HEK293T (cell line): Measurements from ENCODE around the gene CIPC.

ENCODE experiments used
- CTCF ChIA-PET: fragments of 350-600 bp; formaldehyde crosslinking; extraction: SDS; loops from one replicate; lab custom pipeline; 2021; ENCODE audit warnings: antibody characterized with exemption, inconsistent platforms; lab: Yijun Ruan, JAX
- POLR2A ChIA-PET: fragments of 350-600 bp; formaldehyde crosslinking; extraction: SDS; loops from one replicate; lab custom pipeline; 2020; ENCODE audit warnings: antibody characterized with exemption, inconsistent platforms; lab: Yijun Ruan, JAX
- DNase-seq: peaks from one replicate; pipeline ENCODE4 v3.0.0; 2012; ENCODE audit warnings: mixed read lengths; ENCODE audit errors: extremely low spot score
- ARNT ChIP-seq: fragments of 450-650 bp; IDR thresholded peaks from 2 replicates; pipeline ENCODE4 v1.6.1; 2017; ENCODE audit warnings: mild to moderate bottlenecking
- BHLHE40 ChIP-seq: fragments of 450-650 bp; IDR thresholded peaks from 2 replicates; pipeline ENCODE4 v1.6.1; 2016; ENCODE audit warnings: mild to moderate bottlenecking, moderate library complexity, borderline replicate concordance
- CTBP1 ChIP-seq: fragments of 450-650 bp; IDR thresholded peaks from 2 replicates; pipeline ENCODE4 v1.6.1; 2016; ENCODE audit warnings: borderline replicate concordance
- ELF4 ChIP-seq: fragments of 450-650 bp; IDR thresholded peaks from 2 replicates; pipeline ENCODE4 v1.6.1; 2017; ENCODE audit warnings: antibody characterized with exemption
- FOXA1 ChIP-seq: fragments of 450-650 bp; IDR thresholded peaks from 2 replicates; pipeline ENCODE4 v1.6.1; 2016; ENCODE audit warnings: mild to moderate bottlenecking
- FOXK2 ChIP-seq: fragments of 450-650 bp; IDR thresholded peaks from 2 replicates; pipeline ENCODE4 v1.6.1; 2016; ENCODE audit warnings: mild to moderate bottlenecking
- FOXM1 ChIP-seq: fragments of 450-650 bp; IDR thresholded peaks from 2 replicates; pipeline ENCODE4 v1.6.1; 2017; ENCODE audit warnings: mild to moderate bottlenecking, borderline replicate concordance
- HDGF ChIP-seq: fragments of 450-650 bp; IDR thresholded peaks from 2 replicates; pipeline ENCODE4 v1.6.1; 2017; ENCODE audit warnings: antibody characterized with exemption, borderline replicate concordance
- L3MBTL2 ChIP-seq: fragments of 450-650 bp; conservative IDR thresholded peaks from 2 replicates; pipeline ENCODE4 v1.6.1; 2016; ENCODE audit warnings: mild to moderate bottlenecking
- LEF1 ChIP-seq: fragments of 450-650 bp; IDR thresholded peaks from 2 replicates; pipeline ENCODE4 v1.6.1; 2017; ENCODE audit warnings: mild to moderate bottlenecking, borderline replicate concordance
- NFRKB ChIP-seq: fragments of 450-650 bp; IDR thresholded peaks from 2 replicates; pipeline ENCODE4 v1.6.1; 2016; ENCODE audit warnings: mild to moderate bottlenecking, moderate library complexity
- SP1 ChIP-seq: fragments of 450-650 bp; IDR thresholded peaks from 2 replicates; pipeline ENCODE4 v1.6.1; 2017
- SUZ12 ChIP-seq: fragments of 450-650 bp; IDR thresholded peaks from 2 replicates; pipeline ENCODE4 v1.6.1; 2016; ENCODE audit warnings: mild to moderate bottlenecking
- TARDBP ChIP-seq: fragments of 450-650 bp; IDR thresholded peaks from 2 replicates; pipeline ENCODE4 v1.6.1; 2016
- ZNF384 ChIP-seq: fragments of 450-650 bp; IDR thresholded peaks from 2 replicates; pipeline ENCODE4 v1.6.1; 2016
- TF ChIP-seq, protein P1 (sequence below): fragments of 450-650 bp; IDR thresholded peaks from 2 replicates; pipeline ENCODE4 v1.6.1; 2016

Gene CIPC

DNA sequence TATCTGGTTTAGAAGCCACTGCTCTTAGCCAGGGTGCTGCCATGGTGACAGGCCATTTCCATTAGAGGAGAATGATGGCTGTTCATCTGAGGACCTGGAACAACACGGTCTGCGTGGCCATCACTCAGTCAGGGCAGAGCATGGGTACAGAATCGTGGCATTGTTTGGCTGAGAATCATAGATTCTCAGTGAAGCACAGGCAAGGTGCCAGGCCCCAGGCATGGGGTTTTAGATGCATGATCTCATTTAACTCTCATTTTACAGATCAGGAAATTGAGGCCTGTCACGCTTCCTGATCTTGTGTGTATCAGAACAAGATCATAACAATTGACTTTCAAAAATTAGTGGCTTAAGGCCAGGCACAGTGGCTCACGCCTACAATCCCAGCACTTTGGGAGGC is 42.8 kb upstream of the CIPC start:
- POLR2A ChIA-PET, result interaction anchor here (1.2 kb wide), 1 partner anchor 142 kb away, joined by 3 read pairs; no protein-coding TSS in a partner anchor
- no peak for DNase-seq
- TF ChIP-seq TARDBP (no peak), CTBP1 (no peak), LEF1 (no peak), ELF4 (no peak), HDGF (no peak), SUZ12 (no peak), SP1 (no peak), FOXA1 (no peak), NFRKB (no peak), FOXM1 (no peak), BHLHE40 (no peak), L3MBTL2 (no peak), ARNT (no peak), ZNF384 (no peak), FOXK2 (no peak)
- TF ChIP-seq, protein P1, sequence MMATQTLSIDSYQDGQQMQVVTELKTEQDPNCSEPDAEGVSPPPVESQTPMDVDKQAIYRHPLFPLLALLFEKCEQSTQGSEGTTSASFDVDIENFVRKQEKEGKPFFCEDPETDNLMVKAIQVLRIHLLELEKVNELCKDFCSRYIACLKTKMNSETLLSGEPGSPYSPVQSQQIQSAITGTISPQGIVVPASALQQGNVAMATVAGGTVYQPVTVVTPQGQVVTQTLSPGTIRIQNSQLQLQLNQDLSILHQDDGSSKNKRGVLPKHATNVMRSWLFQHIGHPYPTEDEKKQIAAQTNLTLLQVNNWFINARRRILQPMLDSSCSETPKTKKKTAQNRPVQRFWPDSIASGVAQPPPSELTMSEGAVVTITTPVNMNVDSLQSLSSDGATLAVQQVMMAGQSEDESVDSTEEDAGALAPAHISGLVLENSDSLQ, result no peak
- CTCF ChIA-PET, result interaction anchor here (0.7 to 2.1 kb wide), 3 partner anchors 15 to 180 kb away, joined by 3 to 7 read pairs (median 3); no protein-coding TSS in a partner anchor

DNA sequence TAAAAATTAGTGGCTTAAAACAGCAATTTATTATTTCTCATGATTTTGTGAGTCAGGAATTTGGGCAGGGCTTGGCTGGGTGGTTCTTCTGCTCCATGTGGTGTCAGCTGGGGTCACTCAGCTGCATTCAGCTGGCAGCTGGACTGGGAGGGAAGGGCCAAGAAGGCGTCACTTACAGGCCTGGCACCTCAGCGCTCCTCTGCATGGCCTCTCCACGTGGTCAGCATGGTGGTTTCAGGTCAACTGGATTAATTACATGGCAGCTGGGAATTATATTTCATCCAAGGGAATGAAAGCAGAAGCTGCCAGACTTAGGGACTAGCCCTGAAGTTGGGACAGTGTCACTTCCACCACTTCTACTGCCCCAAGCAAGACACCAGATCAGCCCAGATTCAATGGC is 42.1 kb upstream of the CIPC start:
- TF ChIP-seq ELF4 (no peak), L3MBTL2 (no peak), FOXK2 (no peak)
- ChIA-PET CTCF (no interaction called here), POLR2A (no interaction called here)
- no peak for DNase-seq

DNA sequence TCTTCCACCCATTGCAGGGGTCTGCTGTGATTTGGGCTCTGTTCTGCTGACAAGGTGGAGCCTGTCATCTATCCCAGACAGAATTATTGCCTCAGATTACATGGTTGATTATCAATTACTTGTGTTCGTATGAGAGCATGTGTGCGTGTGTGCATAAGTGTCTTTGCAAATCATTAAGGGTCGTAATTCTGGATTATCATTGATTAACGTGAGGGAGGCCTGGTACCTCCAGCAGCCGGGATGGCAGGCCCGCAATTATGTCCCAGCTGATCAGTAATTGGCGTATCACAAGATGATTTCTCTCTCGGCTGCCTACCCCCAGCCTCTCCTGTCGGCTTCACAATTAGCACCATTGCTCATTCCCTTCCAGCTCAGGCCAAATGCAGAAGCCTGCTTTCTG is 39.9 kb upstream of the CIPC start:
- CTCF ChIA-PET, result interaction anchor here (3.0 to 3.1 kb wide), 3 partner anchors 10 to 182 kb away, joined by 12 to 15 read pairs (median 12); no protein-coding TSS in a partner anchor
- TF ChIP-seq ZNF384 (no peak), NFRKB (no peak)
- DNase-seq, result no peak
- POLR2A ChIA-PET, result no interaction called here

DNA sequence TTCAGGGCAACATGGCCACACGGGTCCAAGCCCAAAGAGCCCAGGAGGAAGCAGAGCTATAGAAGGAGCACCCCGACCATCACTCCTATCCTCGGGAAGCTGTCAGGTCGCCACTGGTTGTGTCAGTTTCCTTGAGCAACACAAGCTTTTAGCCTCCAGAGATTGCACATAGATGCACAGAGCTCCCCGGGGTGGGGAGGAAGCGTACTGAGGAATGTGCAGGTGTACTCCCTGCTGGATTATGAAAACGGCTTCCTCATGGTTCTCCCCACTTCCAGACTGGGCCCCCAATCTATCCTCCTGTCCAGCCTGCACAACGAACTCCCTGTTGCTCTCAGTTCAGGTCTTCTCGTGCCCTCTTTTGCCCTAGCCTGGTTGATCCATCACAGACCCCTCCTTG is 39.3 kb upstream of the CIPC start:
- no peak for DNase-seq
- ChIA-PET CTCF (interaction anchor here (0.7 to 3.1 kb wide), 7 partner anchors 10 to 182 kb away, joined by 3 to 15 read pairs (median 12); no protein-coding TSS in a partner anchor), POLR2A (interaction anchor here (0.8 to 1.0 kb wide), 2 partner anchors 31 to 97 kb away, joined by 4 to 5 read pairs; partner anchors contain the start of gene IRF2BPL)
- TF ChIP-seq HDGF (no peak), SP1 (no peak), TARDBP (no peak), FOXK2 (no peak), ELF4 (no peak), SUZ12 (no peak), NFRKB (no peak), ZNF384 (no peak), FOXM1 (no peak), FOXA1 (no peak), ARNT (no peak)
- TF ChIP-seq, protein P1, result no peak

DNA sequence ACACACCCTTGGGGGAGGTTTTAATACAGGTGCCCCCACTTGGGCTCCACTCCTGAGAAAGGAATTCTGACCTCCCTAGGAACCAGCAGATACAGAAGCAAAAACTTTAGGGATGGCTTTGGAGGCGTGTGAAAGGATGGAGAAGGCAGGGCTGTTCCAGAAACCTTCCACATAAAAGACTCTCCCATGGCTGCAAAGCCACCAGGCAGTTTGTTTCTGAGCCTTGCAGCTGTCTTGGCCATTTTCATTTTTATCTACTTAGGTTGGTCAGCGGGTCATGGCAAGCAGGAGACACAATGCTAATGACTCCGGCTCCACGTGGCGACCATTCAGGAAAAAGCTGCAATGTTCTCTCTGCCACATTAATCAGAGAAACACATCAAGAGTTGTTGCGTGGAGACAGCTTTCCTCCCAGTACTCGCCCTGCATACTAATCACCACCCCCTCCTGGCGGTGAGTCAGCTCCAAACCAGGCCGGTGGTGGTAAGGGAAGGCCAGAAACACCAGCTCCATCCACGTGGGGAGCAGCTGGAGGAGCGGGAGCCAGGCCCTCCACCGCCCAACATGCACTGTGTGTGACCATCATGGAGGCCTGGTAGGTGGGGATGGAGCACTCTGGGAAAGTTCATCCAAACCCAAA is 38.7 kb upstream of the CIPC start:
- DNase-seq, result peak; percentile 71
- ChIA-PET POLR2A (interaction anchor here (0.7 to 1.0 kb wide), 4 partner anchors 17 to 185 kb away, joined by 3 to 5 read pairs (median 4); partner anchors contain the start of gene IRF2BPL), CTCF (interaction anchor here (0.7 to 3.1 kb wide), 10 partner anchors 9 to 187 kb away, joined by 3 to 15 read pairs (median 4); no protein-coding TSS in a partner anchor)
- TF ChIP-seq BHLHE40 (no peak), L3MBTL2 (peak; percentile 42), LEF1 (no peak)
- TF ChIP-seq, protein P1, result no peak

DNA sequence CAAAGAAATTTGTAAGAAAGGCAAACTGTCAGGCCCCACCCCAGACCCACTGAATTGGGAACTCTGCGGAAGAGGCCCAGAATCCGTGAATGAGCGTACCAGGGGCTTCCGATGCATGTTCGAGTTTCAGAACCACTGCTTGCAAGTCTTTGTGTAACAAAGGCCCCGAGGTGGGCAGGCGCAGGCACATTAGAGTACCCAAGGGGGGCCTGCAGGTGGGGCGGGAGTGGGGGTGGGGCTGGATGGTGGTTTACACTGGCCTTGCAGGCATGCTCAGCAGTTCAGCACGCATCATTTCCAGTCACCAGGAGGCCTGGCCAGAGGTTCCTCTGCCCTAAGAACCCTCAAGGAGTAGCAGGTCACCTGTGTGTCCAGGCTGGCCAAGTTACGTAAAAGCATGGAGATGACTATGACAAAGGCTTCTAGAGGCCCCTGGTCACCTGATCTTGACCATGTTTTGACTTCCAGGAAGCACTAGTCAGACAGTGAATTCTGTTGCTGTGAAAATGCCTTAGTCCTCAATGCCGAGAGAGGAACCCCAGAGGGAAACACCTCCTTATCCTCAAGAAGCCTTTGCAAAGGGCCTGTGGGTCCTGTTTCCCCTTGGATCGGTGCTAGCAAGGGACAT is 36.3 kb upstream of the CIPC start:
- no peak for DNase-seq
- TF ChIP-seq ARNT, result no peak
- no peak for TF ChIP-seq FOXK2
- TF ChIP-seq HDGF, result no peak
- POLR2A ChIA-PET, result no interaction called here
- CTCF ChIA-PET, result interaction anchor here (2.3 to 4.9 kb wide), 3 partner anchors 8 to 186 kb away, joined by 9 to 30 read pairs (median 15); no protein-coding TSS in a partner anchor

DNA sequence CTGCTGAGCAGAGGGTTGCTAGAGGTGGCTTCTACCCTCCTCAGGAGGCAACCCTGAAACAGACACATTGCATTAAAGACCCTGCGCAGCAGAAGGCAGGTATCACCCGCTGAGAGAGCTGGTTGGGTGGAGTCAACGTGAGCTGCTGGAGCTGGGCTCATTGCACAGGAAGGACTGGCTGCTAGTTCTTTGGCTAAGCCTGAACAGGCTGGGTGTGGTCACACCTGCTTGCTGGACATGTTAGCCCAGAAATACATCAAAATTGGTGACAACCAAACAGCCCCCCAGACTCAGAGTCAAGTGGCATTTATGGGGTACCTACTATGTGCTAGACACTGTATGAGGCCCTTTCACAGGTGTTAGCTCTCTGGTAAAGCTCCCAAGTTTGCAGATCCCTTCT is 35.8 kb upstream of the CIPC start:
- no peak for TF ChIP-seq BHLHE40
- TF ChIP-seq HDGF, result no peak
- TF ChIP-seq ZNF384, result no peak
- no peak for DNase-seq
- POLR2A ChIA-PET, result no interaction called here
- CTCF ChIA-PET, result interaction anchor here (2.3 to 4.9 kb wide), 2 partner anchors 9 to 186 kb away, joined by 9 to 30 read pairs; no protein-coding TSS in a partner anchor
